Right renal pelvis (tissue), 4 donors: ENCODE data around the gene CD81. TPM values are rescaled to one million over a fixed set of nuclear protein-coding genes. Genes with fewer than 3 reads are reported as not detected.

Source experiments
- DNase-seq, 4 donors: peaks; one replicate each; pipeline ENCODE4 v3.0.0-alpha.2; 2013; ENCODE audit warnings: low read depth in 4 of 4, low spot score in 3 of 4, missing footprints in 1 of 4
- polyA plus RNA-seq, 4 donors: library from polyadenylated mRNA; unstranded; fragments of 120-200 nt; gene quantifications; one replicate each; pipeline ENCODE4 v1.2.1, GENCODE V29; 2013; ENCODE audit not compliant: insufficient read length in 4 of 4

The CD81 gene
- polyA plus RNA-seq, 4 donors = 647 to 670 (median 656) TPM

DNA sequence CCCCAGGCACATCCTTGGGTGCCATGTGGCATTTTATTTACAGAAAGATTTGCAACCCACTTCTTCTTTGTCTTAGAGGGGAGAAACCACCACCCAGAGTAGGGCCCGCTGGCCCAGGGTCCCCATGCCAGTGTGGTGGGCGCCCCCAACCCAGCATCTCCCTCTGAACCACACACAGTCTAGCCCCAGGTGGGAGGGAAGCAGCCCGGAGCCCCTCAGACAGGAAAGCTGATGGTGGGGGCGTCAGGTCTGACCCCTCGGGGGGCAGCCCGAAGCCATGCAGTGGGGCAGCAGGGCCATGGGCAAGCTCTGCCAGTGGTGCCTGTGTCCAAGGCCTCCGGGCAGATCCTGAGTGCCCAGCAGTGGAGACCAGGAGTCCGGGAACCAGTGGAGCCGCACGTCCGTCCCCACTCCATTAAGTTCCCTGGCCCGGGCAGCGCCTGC lies 55.5 kb downstream of the CD81 start:
- no peak for DNase-seq

DNA sequence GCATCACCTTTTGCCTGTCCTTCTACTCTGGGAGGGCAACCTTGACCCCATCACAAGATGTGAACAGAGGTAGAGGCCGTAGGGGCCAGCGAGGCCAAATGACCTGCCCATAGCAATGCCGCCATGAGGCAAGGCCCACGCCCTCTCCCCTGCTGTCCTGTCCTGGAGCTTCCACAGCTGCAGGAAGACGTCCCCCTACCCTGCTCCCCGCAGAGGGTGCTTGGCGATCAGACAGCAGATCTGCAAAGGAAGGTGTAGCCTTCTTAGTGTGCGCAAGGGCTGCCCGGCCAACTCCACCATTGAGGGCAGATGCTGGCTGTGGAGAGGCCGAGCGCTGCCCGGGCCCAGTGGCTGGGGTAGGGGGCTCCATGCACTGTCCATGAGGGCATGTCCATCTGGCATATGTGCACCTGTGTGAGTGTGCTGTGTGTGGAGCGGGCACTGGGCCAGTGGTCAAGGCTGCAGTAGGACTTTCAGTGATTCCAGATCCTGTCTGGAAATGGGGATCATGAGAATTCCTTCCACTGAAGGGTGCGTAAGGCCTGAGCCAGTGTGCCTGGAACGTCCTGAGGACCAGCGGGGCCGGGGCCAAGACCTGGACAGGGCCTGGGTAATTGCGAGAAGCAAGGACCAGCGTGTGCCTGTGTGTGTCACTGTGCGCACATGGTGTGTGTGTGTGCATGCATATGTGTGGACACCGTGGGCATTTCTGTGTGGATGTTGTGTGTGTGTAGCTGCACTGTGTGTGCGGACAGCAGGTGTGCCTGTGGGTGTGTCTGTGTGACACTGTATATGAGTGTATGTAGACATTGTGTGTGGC lies 56.2 kb downstream of the CD81 start:
- DNase-seq = no peak

DNA sequence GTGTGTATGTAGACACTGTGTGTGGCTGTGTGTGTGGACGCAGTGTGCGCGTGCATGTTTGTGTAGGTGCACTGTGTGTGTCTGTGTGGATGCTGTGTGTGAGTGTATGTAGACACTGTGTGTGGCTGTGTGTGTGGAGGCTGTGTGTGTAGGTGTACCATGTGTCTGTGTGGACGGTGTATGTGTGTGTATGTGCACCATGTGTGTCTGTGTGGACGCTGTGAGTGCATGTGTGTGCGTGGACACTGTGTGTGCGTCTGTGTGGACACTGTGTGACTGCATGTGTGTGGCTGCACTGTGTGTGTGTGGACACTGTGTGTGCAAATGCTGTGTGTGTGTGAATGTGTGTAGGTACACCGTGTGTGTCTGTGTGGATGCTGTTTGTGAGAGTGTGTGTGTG lies 56.9 kb downstream of the CD81 start:
- DNase-seq = no peak

DNA sequence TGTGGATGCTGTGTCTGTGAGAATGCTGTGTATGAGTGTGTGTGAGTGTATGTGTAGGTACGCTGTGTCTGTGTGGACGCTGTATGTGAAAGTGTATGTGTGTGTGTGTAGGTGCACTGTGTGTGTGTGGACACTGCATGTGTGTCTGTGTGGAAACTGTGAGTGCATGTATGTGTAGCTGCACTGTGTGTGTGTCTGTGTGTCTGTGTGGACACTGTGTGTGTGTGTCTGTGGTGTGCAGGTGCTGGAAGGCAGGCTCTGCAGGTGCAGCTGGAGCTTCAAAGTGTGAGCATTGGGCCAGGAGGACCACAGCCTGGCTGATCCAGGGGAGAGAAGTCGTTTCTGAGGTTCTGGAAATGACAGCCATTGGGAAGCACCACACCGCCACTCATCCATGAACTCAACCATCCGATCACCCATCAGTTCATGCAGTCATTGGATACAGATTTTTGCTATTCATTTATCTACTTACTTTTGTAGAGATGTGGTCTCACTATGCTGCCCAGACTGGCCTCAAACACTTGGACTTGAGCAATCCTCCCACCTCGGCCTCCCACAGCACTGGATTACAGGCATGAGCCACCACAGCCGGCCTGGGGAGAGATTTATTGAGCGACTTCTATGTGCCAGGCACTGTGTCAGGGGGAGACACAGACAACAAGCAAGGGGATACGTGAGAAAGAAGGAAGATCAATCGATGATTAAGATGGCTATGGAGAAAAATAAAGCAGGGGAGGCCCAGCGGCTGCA lies 57.6 kb downstream of the CD81 start:
- DNase-seq = no peak

DNA sequence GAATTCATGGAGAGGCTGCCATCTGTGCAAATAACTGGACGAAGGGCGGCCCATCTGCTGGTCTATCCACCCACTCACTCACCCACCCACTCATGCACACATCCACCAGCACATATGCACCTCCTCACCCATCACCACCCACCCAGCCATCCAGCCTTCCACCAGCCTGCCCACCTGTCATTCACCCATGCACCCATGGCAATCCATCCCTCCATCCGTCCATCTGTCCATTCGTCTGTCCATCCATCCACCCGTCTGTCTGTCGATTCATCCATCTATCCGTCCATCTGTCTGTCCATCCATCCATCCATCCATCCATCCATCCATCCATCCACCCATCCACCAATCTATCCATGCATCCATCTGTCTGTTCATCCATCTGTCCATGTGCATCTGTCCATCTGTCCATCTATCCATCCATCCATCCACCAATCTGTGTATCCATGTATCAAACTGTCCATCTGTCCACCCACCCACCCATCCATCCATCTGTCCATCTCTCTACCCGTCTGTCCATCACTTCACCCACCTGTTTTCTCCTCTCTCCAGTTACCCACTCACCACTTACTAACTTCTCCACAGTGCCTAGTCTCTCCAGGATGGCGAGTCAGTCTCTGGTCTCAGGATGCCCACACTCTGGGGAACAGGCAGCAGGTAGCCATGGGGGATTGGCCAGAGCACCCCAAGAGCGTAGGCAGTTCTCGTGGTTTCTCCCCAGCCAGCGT lies 58.3 kb downstream of the CD81 start:
- no peak for DNase-seq

DNA sequence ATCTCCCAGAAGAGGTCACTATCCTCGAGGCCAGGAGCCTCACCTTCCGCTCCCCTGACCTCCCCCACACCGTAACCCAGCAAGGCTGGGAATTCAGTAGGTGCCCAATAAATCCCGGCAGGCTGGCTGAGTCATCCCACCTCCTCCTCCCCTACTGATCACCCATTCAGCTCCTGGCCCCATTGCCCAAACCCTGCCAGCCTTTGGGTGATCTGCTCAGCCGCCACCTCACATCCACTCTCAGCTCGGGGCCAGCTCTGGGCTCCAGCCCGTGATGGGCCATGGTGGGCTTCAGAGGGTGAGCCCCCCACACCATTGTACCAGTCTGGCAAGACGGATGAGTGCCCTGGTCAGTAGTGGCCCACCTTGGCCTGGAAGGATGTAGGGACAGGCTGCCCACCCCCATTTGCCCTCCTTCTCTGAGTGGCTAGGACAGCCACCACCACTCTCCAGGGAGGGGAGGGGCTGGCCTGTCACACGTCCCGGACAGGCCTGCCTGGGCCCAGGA lies 59.0 kb downstream of the CD81 start:
- DNase-seq = no peak

DNA sequence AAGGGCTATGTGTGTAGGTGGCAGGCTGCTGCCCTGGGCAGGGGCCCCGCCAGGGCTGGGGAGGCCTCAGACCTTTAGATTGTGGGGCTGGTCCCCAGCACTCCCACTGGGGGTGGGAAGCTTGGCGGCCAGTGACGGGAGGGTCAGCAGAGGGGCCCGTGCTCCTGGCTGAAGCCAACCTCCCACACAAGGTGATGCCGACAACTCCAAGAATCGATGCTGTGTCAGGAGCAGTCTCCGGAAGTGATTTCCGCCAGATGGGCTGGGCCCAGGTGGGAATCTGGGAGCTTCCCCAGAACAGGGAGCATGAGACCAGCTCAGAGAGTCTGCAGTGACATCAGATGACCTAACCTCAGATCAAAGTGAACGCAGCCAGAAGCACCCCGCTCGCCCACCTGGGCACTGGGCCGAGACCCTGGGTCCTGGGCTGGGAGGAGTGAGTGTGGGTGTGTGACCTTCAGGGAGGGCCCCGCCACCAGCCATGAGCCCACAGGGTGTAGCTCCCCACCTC lies 59.5 kb downstream of the CD81 start:
- no peak for DNase-seq

DNA sequence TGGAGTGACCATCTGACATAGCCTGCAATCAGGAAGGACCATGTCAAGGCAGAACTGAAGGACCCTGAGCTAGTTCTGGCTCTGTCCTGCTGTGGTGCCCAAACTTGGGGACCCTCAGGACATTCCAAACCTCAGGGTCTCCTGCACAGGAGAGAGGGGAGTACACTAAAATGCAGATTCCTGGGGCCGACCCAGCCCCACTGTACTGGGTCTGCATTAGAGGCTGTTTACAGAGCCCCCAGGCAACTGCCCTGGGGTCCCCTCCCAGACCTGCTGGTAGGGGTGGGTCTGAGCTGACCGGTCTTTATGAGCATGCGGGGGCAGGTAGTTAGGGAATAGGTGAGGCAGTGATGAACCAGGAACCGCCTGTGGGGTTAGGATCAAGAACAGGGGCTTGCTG lies 60.4 kb downstream of the CD81 start:
- DNase-seq = no peak

DNA sequence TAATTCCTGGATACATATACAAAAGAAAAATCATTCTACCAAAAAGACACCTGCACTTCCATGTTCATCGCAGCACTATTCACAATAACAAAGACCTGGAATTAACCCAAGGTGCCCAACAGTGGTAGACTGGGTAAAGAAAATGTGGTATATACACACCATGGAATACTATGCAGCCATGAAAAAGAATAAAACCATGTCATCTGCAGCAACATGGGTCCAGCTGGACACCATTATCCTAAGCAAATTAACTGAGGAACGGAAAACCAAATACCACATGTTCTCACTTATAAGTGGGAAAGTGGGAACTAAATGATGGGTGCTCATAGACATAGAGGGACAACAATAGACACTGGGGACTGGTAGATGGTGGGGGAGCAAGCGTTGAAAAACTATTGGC lies 62.7 kb downstream of the CD81 start:
- DNase-seq = no peak

DNA sequence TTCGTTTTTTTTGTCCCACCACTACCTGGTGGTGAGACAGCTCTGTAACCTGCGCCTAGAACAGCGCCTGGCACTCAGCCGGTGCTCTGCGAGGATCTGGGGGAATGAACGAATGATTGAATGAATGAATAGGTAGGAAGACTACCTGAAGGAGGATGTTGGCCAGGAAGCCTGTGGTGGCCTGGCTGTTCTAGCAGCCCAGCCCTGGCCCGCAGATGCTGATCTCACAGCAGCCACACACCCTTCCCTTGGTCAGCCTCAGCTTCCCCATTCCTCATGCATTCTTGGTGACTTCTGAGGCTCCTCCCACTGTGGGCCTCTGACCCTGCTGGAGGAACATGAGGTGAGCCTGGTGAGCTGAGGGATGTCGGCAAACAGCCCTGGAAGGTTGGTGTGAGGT lies 63.5 kb downstream of the CD81 start:
- DNase-seq = no peak

DNA sequence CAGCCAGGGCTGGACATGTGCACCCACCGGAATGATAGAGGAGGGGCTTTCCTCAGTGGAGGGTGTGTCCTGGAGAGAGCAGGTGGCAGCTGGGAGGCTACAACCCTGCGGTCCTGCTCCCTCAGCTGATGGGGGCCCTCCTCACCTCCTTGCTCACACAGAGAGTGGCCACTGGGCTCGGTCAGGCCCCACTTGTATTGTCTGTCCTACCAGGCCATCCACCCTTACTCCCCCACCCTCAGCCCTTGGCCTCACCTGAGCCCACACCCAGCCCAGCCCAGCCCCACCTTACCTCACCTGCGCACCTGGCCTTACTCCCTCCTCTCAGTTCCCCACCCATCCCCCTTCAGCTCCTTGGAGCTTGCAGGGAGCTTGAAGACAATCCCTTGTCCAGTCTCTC lies 64.1 kb downstream of the CD81 start:
- no peak for DNase-seq

DNA sequence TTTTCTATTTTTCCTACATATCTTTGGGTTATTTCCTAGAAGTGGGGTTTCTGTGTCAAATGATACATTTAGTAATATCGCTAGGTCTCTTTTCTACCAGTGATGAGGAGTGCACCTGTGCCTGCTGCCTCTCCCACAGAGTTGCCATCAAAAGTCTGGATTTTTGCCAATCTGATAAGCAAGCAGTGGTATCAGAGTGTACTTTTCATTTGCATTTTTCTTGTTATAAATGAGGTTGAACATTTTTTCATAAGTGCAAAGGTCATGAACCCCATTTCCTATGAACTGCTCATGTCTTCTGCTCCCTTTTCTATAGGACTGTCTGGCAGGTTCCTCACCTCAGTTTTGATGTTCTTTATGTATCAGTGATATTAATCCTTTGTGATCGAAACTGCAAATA lies 65.5 kb downstream of the CD81 start:
- no peak for DNase-seq

DNA sequence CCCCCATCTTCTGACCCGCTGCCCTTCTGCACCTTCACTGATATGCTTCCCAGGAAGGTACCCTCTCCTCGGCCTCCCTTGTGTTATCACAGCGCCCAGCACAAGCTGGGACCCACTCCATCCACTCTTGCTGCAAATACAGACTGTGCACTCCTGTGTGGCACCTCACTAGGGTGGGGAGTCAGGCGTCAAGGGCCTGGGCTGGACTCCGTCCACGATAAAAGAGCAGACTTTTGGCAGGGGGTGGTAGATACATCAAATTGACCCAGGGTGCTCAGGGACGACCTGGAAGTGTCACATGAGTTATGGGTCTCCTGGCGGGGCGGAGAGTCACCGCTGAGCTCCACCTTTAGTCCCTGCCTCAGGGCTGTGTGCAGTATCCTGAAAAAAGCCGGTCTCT lies 66.3 kb downstream of the CD81 start:
- DNase-seq = no peak

DNA sequence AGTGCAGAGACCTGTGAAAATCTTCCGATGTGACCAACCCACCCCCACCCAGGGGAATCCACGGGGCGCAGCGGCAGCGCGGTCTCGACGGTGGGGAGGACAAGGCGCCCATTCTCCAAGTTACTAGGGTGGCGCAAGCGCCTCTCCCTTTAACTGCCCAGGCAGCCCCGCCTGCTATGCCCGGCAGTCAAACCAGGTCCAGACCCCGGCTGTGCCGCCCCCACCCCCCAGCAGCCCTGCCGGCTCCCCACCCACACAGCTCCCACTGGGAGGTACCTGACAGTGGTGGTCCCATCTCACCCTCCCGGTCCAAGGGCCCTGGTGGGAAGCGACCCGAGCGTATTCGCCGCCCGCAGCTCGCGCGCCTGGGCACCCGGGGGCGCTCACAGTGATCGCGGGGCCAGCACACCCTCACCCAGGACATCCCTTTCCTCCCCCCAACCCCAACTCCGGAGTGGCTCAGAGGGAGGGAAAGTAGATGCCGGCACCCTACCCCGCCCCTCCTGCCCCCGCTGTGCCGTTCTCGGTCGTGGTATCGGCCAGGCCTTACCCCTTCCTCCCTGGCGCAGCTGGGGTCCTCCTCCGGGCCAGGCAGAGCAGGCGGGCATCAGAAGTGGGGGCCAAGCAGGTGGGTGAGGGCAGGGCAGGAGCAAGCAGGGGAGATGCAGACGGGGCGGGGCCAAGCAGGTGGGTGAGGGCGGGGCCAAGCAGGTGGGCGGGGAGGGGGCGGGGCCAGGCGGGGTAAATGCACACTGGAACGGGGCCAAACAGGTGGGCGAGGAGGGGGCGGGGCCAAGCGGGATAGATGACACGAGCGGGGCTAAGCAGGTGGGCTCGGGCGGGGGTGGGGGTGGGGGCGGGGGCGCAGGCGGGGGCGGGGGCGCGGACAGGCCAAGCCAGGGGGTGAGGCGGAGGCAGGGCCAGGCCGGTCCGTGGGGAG lies 67.0 kb downstream of the CD81 start, which contains the start of gene TRPM5:
Gene TRPM5, minus strand, starts transcription at position 634 of the 940 bp plus-strand sequence. CDS start 21,478 bp downstream, outside the sequence.
- DNase-seq = no peak

DNA sequence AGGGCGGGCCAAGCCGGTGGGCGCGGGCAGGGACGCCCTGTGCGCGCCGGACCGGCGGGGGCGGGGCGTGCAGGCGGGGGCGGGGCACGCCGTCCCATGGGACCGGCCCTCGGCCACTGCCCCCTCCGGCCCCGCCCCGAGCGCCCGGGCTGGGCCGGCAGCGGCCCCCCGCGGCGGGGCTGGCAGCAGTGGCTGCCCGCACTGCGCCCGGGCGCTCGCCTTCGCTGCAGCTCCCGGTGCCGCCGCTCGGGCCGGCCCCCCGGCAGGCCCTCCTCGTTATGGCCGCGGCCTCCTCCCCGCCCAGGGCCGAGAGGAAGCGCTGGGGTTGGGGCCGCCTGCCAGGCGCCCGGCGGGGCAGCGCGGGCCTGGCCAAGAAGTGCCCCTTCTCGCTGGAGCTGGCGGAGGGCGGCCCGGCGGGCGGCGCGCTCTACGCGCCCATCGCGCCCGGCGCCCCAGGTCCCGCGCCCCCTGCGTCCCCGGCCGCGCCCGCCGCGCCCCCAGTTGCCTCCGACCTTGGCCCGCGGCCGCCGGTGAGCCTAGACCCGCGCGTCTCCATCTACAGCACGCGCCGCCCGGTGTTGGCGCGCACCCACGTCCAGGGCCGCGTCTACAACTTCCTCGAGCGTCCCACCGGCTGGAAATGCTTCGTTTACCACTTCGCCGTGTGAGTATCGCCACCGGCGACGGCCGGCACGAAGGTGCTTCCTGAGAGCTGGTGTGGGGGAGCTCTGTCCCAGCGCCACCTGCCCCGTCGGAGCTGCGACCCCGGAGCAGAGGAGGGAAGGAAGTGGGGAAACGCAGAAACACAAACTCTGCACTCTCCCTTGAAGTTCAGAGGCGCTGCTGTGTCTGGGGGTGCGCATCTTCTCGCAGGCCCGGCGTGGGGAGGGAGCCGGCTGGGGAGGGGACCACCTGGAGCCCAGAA lies 68.0 kb downstream of the CD81 start, which contains the start of gene KCNQ1:
Gene KCNQ1, plus strand, starts transcription at position 188 of the 925 bp plus-strand sequence. Its CDS starts 91 bp downstream, at position 279.
- no peak for DNase-seq

DNA sequence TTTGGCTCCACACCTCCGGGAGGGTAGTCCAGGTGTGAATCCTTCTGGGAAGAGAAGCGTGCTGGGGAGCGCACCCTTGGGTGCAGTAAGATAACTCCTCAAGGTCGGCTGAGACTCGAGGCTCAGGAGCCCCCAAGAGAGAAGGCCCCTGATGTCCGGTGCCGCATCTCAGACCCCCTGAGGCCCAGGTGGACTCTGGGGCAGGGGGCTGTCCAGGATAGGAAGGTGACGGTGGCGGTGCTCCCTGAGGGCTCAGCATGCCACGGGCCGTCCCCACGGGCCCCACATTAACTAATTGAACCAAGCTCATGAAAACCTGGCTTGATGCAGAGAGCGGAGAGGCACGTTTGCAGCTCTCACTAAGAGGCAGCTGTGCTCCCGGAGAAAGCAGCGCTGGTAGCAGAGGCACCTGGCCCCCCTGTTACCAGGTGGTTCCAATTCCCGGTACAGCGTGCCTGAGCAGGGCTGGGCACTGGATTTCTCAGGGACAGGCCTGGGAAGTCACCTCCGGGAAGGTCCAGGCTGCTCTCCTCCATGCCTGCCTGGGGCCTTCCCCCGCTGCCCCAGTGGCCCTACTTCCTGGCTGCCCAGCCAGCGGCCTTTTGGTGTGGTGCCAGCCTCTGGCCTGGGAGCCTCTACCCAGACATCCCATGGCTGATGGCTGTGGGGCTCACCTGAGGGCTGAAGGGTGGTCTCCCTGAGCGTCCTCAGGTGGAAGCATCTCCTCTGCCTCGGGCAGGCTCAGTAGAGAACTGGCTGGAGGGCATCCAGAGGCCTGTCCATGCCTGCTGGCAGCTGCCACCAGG lies 68.8 kb downstream of the CD81 start:
- no peak for DNase-seq

DNA sequence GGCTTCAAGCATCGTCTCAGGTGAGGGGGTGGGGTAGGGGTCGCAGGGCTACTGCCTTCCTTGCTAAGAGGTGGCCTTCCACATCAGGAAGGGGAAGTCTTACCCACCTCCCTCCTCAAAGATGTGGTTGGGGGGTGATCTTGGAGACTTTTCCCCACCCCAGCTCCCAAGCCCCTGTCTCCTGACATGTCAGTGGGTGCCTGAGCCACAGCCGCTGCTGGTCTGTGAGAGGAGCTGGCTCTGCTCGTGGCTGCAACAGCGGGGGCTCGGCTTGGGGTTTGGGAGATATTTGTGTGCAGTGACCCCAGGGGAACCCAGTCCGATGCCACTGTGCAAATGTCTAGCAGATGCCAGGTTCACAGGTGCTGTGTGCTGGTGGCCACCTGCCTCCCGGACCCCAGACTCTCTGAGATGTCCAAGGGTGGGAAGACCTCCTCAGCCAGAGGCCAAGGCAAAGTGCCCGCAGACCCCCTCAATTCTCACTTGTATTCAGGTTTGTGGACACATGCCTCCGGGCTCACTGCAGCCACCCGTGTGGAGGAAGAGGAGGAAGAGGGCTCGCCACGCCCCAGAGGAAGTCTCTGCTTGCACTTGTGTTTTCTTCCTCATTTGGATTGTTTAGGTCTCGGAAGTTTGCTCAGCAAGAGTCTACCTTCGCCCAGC lies 69.6 kb downstream of the CD81 start:
- DNase-seq = no peak
